SK-N-SH treated with all-trans-retinoic acid at 6 μM for 48 hours (cell line): ENCODE results near the gene GNG2.

Source experiments
- BACH2 ChIP-seq: fragments of 250-450 bp; sonication (Bioruptor Pico); IDR thresholded peaks from 2 replicates; pipeline ENCODE4 v1.9.0; 2021; ENCODE audit warnings: mild to moderate bottlenecking, borderline replicate concordance
- CSDC2 ChIP-seq: fragments of 250-450 bp; sonication (Bioruptor Pico); IDR thresholded peaks from 2 replicates; pipeline ENCODE4 v1.5.0; 2020; ENCODE audit warnings: mild to moderate bottlenecking, moderate library complexity
- ZC3H10 ChIP-seq: fragments of 250-450 bp; sonication (Bioruptor Pico); IDR thresholded peaks from 2 replicates; pipeline ENCODE4 v1.5.1; 2021; ENCODE audit warnings: mild to moderate bottlenecking, moderate library complexity
- ZFP3 ChIP-seq: fragments of 250-450 bp; sonication (Bioruptor Pico); IDR thresholded peaks from 2 replicates; pipeline ENCODE4 v1.5.0; 2020; ENCODE audit warnings: mild to moderate bottlenecking, moderate library complexity
- ZFP30 ChIP-seq: fragments of 450-650 bp; formaldehyde crosslinking; IDR thresholded peaks from 2 replicates; pipeline ENCODE4 v1.5.0; 2022; ENCODE audit warnings: mild to moderate bottlenecking, moderate library complexity
- TF ChIP-seq, protein P1 (sequence below): fragments of 250-450 bp; sonication (Bioruptor Pico); IDR thresholded peaks from 2 replicates; pipeline ENCODE4 v1.5.0; 2020; ENCODE audit warnings: mild to moderate bottlenecking, moderate library complexity
- TF ChIP-seq, protein P2 (sequence below): fragments of 250-450 bp; sonication (Bioruptor Pico); IDR thresholded peaks from 2 replicates; pipeline ENCODE4 v1.8.0; 2020; ENCODE audit warnings: mild to moderate bottlenecking, moderate library complexity, borderline replicate concordance
- TF ChIP-seq, protein P3 (sequence below): fragments of 250-450 bp; sonication (Bioruptor Pico); IDR thresholded peaks from 2 replicates; pipeline ENCODE4 v1.8.0; 2021; ENCODE audit warnings: low read depth, mild to moderate bottlenecking, moderate library complexity, borderline replicate concordance

DNA sequence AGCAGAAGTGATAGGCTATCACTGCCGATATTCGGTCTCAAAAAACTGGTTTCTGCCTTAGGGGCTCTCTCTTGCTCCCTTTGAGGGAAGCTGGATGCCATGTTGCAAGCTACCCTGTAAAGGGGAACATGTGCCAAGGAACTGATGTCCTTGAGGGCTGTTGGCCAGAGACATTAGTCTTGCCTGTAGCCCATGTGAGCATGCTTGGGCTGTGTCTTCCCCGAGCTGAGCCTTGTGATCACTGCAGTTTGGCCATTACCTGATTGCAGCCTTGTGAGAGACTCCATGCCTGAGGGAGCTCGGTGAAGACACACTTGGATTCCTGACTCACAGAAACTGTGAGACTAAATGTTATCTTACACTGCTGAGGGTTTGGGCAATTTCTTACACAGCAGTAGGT, 147.7 kb downstream of the GNG2 start:
- no peak for TF ChIP-seq BACH2 (CRISPR knock-in tag)
- TF ChIP-seq ZC3H10: no peak
- TF ChIP-seq ZFP30 (CRISPR knock-in tag): no peak
- TF ChIP-seq, protein P1, sequence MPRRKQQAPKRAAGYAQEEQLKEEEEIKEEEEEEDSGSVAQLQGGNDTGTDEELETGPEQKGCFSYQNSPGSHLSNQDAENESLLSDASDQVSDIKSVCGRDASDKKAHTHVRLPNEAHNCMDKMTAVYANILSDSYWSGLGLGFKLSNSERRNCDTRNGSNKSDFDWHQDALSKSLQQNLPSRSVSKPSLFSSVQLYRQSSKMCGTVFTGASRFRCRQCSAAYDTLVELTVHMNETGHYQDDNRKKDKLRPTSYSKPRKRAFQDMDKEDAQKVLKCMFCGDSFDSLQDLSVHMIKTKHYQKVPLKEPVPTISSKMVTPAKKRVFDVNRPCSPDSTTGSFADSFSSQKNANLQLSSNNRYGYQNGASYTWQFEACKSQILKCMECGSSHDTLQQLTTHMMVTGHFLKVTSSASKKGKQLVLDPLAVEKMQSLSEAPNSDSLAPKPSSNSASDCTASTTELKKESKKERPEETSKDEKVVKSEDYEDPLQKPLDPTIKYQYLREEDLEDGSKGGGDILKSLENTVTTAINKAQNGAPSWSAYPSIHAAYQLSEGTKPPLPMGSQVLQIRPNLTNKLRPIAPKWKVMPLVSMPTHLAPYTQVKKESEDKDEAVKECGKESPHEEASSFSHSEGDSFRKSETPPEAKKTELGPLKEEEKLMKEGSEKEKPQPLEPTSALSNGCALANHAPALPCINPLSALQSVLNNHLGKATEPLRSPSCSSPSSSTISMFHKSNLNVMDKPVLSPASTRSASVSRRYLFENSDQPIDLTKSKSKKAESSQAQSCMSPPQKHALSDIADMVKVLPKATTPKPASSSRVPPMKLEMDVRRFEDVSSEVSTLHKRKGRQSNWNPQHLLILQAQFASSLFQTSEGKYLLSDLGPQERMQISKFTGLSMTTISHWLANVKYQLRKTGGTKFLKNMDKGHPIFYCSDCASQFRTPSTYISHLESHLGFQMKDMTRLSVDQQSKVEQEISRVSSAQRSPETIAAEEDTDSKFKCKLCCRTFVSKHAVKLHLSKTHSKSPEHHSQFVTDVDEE (CRISPR knock-in tag): no peak
- TF ChIP-seq CSDC2 (CRISPR knock-in tag): no peak
- no peak for TF ChIP-seq ZFP3 (CRISPR knock-in tag)
- TF ChIP-seq, protein P2, sequence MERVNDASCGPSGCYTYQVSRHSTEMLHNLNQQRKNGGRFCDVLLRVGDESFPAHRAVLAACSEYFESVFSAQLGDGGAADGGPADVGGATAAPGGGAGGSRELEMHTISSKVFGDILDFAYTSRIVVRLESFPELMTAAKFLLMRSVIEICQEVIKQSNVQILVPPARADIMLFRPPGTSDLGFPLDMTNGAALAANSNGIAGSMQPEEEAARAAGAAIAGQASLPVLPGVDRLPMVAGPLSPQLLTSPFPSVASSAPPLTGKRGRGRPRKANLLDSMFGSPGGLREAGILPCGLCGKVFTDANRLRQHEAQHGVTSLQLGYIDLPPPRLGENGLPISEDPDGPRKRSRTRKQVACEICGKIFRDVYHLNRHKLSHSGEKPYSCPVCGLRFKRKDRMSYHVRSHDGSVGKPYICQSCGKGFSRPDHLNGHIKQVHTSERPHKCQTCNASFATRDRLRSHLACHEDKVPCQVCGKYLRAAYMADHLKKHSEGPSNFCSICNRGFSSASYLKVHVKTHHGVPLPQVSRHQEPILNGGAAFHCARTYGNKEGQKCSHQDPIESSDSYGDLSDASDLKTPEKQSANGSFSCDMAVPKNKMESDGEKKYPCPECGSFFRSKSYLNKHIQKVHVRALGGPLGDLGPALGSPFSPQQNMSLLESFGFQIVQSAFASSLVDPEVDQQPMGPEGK: no peak
- TF ChIP-seq, protein P3, sequence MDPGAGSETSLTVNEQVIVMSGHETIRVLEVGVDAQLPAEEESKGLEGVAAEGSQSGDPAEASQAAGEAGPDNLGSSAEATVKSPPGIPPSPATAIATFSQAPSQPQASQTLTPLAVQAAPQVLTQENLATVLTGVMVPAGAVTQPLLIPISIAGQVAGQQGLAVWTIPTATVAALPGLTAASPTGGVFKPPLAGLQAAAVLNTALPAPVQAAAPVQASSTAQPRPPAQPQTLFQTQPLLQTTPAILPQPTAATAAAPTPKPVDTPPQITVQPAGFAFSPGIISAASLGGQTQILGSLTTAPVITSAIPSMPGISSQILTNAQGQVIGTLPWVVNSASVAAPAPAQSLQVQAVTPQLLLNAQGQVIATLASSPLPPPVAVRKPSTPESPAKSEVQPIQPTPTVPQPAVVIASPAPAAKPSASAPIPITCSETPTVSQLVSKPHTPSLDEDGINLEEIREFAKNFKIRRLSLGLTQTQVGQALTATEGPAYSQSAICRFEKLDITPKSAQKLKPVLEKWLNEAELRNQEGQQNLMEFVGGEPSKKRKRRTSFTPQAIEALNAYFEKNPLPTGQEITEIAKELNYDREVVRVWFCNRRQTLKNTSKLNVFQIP (CRISPR knock-in tag): no peak
